ENCODE results near the gene HNRNPA0.

The HNRNPA0 gene

GRCh38 chr5:137731176-137731575 is 23.0 kb downstream of the HNRNPA0 start:
- no peak for DNase-seq (ENCODE audit: low spot score in 2 of 2)
- in situ Hi-C loops (cut with MboI; ENCODE audit: low sequenced_read_pairs): no loop called here
- no peak overlapping the region for H3K4me3 ChIP-seq
- no peaks in the 10 kb centered on the region for H3K9me3 ChIP-seq
- peaks cover 3% of the 10 kb centered on the region; the same call in 1 of the 2 replicates for H3K27me3 ChIP-seq (ENCODE audit: low read depth)
- no peaks in the 10 kb centered on the region for H3K4me1 ChIP-seq
- H3K36me3 ChIP-seq (replicated peaks): no peaks in the 10 kb centered on the region

DNA sequence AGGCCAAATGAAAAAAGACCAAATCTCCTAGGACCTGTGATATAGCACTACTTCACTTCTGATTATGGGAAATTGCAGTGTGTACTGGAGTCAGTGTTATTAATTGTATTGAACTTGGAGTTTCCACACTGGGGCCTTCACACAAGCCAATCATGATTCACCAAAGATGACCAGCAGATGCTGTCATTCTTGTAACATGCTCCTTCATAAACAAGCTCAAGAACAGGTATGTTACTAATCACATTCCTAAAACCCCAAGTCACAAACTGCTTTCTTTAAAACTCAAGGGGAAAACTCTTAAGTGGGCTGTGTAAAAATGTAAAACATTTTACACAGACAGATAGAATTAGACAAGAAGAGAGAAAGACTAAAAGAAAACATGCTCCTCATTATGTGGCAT is 23.8 kb downstream of the HNRNPA0 start:
- Histone ChIP-seq H3K9me3 (no peaks in the 10 kb centered on the region), H3K4me1 (no peaks in the 10 kb centered on the region), H3K4me3 (no peak overlapping the region), H3K36me3 (replicated peaks) (no peaks in the 10 kb centered on the region), H3K27me3 (ENCODE audit: low read depth) (peaks cover 3% of the 10 kb centered on the region; the same call in 1 of the 2 replicates)
- DNase-seq (ENCODE audit: low spot score in 2 of 2): no peak
- in situ Hi-C loops (cut with MboI; ENCODE audit: low sequenced_read_pairs): no loop called here

DNA sequence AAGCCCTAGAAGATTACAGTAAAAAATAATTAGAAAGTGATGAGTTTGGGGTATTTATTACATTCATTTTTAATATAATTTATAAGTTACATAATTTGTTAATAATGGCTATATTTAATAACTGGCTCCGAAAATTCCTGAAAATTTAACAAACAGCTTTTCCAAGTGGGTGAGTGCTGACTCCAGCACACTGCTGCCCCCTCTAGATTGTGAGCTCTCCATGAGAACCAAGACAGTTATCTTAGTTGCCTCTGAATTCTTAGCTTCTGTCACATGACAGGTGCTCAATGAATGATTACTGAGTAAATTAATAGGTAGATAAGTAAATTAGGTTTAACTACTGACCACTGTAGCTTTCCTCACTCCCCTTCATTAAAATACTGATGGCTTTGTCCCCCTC is 26.1 kb downstream of the HNRNPA0 start:
- Histone ChIP-seq H3K9me3 (no peaks in the 10 kb centered on the region), H3K27me3 (ENCODE audit: low read depth) (peaks cover 3% of the 10 kb centered on the region; the same call in 1 of the 2 replicates), H3K4me3 (no peak overlapping the region), H3K4me1 (no peaks in the 10 kb centered on the region), H3K36me3 (replicated peaks) (no peaks in the 10 kb centered on the region)
- in situ Hi-C loops (cut with MboI; ENCODE audit: low sequenced_read_pairs): no loop called here
- DNase-seq (ENCODE audit: low spot score in 2 of 2): no peak

- peaks cover 3% of the 10 kb centered on the region; the same call in 1 of the 2 replicates for H3K27me3 ChIP-seq (ENCODE audit: low read depth)
- H3K36me3 ChIP-seq (replicated peaks): no peaks in the 10 kb centered on the region
- H3K4me3 ChIP-seq: no peak overlapping the region
- H3K9me3 ChIP-seq: no peaks in the 10 kb centered on the region
- in situ Hi-C loops (cut with MboI; ENCODE audit: low sequenced_read_pairs): no loop called here
- no peaks in the 10 kb centered on the region for H3K4me1 ChIP-seq
- DNase-seq (ENCODE audit: low spot score in 2 of 2): no peak
Observed at GRCh38 chr5:137727623-137728022, 26.5 kb downstream of the HNRNPA0 start.

GRCh38 chr5:137724251-137724650 is 29.9 kb downstream of the HNRNPA0 start:
- H3K4me3 ChIP-seq: no peak overlapping the region

GRCh38 chr5:137718611-137719010 is 35.6 kb downstream of the HNRNPA0 start:
- Histone ChIP-seq H3K4me3 (no peak overlapping the region), H3K27me3 (ENCODE audit: low read depth) (no peaks in the 10 kb centered on the region), H3K4me1 (no peaks in the 10 kb centered on the region), H3K9me3 (no peaks in the 10 kb centered on the region), H3K36me3 (replicated peaks) (no peaks in the 10 kb centered on the region)
- DNase-seq (ENCODE audit: low spot score in 2 of 2): no peak
- in situ Hi-C loops (cut with MboI; ENCODE audit: low sequenced_read_pairs): no loop called here

More at GRCh38 chr5:137724251-137724650, 29.9 kb downstream of the HNRNPA0 start:
- no peaks in the 10 kb centered on the region for H3K4me1 ChIP-seq
- H3K36me3 ChIP-seq (replicated peaks): no peaks in the 10 kb centered on the region
- H3K27me3 ChIP-seq (ENCODE audit: low read depth): no peaks in the 10 kb centered on the region
- H3K9me3 ChIP-seq: no peaks in the 10 kb centered on the region
- in situ Hi-C loops (cut with MboI; ENCODE audit: low sequenced_read_pairs): no loop called here
- DNase-seq (ENCODE audit: low spot score in 2 of 2): no peak

DNA sequence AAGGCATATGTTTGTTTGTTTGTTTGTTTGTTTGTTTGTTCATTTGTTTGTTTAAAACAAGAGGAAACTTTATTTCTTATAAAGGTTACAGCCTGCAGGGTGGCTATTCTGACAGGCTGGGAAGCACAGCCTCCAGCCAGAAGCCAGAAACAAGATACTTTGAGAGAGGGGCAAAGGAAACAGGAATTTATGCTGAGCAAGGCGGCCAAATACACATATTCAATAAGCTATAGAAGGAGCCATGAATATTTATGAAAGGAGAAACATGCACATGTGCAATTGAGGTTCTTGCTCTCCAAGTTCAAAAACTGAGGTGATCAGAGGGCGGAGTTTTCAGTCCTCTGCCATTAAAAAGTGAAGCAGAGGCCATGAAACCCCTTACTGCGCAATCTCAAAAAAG is 37.8 kb downstream of the HNRNPA0 start:
- Histone ChIP-seq H3K27me3 (ENCODE audit: low read depth) (no peaks in the 10 kb centered on the region), H3K9me3 (no peaks in the 10 kb centered on the region), H3K4me1 (no peaks in the 10 kb centered on the region), H3K4me3 (no peak overlapping the region), H3K36me3 (replicated peaks) (no peaks in the 10 kb centered on the region)
- in situ Hi-C loops (cut with MboI; ENCODE audit: low sequenced_read_pairs): no loop called here
- DNase-seq (ENCODE audit: low spot score in 2 of 2): no peak

- Histone ChIP-seq H3K9me3 (no peaks in the 10 kb centered on the region), H3K4me1 (no peaks in the 10 kb centered on the region), H3K36me3 (replicated peaks) (no peaks in the 10 kb centered on the region), H3K27me3 (ENCODE audit: low read depth) (no peaks in the 10 kb centered on the region), H3K4me3 (no peak overlapping the region)
- DNase-seq (ENCODE audit: low spot score in 2 of 2): no peak
- in situ Hi-C loops (cut with MboI; ENCODE audit: low sequenced_read_pairs): no loop called here
Observed at GRCh38 chr5:137715456-137715855, 38.7 kb downstream of the HNRNPA0 start.

DNA sequence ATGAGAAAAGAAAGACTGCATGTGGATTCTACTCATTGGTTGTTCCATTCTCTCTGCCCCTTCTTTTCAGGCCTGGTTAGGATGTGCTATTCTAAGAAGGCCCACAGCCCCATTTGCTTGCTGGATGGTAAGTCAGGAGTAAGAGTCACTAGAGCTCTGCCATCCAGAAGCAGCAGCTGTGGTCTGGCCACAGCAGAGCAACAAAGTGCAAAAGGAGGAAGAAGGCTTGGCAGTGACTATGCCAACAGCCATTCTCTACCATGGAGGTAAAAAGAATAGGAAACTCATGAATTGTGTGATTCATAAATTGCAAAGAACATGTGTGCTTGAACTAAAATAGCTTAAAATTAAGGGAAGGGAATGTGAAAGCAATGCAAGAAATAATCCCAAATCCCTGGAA is 39.2 kb downstream of the HNRNPA0 start:
- no peaks in the 10 kb centered on the region for H3K9me3 ChIP-seq
- H3K4me3 ChIP-seq: no peak overlapping the region
- in situ Hi-C loops (cut with MboI; ENCODE audit: low sequenced_read_pairs): no loop called here
- H3K27me3 ChIP-seq (ENCODE audit: low read depth): no peaks in the 10 kb centered on the region
- no peak for DNase-seq (ENCODE audit: low spot score in 2 of 2)
- no peaks in the 10 kb centered on the region for H3K36me3 ChIP-seq (replicated peaks)
- H3K4me1 ChIP-seq: no peaks in the 10 kb centered on the region

- no peaks in the 10 kb centered on the region for H3K36me3 ChIP-seq (replicated peaks)
- DNase-seq (ENCODE audit: low spot score in 2 of 2): no peak
- no peaks in the 10 kb centered on the region for H3K9me3 ChIP-seq
- in situ Hi-C loops (cut with MboI; ENCODE audit: low sequenced_read_pairs): no loop called here
- no peaks in the 10 kb centered on the region for H3K27me3 ChIP-seq (ENCODE audit: low read depth)
- H3K4me1 ChIP-seq: no peaks in the 10 kb centered on the region
- no peak overlapping the region for H3K4me3 ChIP-seq
Observed at GRCh38 chr5:137714494-137714893, 39.7 kb downstream of the HNRNPA0 start.

DNA sequence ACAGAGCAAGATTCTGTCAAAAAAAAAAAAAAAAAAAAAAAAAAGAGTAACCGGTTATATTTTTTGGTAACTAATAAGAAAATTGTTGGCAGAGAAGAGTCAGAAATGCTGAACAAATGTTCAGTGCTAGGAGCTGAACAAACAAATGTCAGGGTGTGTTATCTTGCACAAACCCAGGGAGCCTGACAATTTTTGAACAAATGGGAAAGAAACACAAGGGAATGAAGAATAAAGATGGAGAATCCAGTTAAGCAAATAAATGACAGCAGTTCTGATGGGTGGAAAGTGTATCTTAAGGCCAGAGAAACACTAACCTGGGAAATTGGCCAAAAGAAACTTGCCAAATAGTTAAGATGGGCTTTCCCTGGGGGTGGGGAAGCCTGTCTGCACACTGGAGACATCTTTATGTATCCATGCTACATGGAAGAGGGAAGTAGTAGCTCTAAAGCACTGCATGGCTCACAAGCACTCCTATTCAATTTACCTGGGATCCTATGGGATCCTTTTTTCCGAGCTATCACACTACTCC is 42.0 kb downstream of the HNRNPA0 start:
- Histone ChIP-seq H3K4me3 (no peak overlapping the region), H3K36me3 (replicated peaks) (no peaks in the 10 kb centered on the region), H3K27me3 (ENCODE audit: low read depth) (no peaks in the 10 kb centered on the region), H3K4me1 (no peaks in the 10 kb centered on the region), H3K9me3 (no peaks in the 10 kb centered on the region)
- in situ Hi-C loops (cut with MboI; ENCODE audit: low sequenced_read_pairs): no loop called here
- DNase-seq (ENCODE audit: low spot score in 2 of 2): no peak

DNA sequence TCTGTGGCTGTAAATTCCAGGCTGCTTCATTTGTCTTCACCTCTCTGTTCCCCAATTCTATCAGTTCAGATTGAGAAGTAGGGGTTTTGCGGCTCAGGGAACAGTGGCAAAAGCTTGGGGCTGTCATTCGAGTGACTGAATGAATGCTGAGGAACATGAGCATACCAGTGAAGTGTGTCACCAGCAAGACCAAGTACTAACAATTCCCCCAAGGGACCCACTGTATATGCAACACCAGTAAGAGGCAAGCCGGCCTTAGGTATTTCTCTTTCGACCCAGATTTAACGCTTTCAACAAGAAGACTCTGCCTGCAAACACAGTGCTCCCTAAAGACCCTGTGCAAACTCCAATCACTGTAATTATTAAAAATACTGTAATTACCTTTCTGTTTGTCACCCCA is 44.1 kb downstream of the HNRNPA0 start:
- in situ Hi-C loops (cut with MboI; ENCODE audit: low sequenced_read_pairs): no loop called here
- H3K9me3 ChIP-seq: no peaks in the 10 kb centered on the region
- no peaks in the 10 kb centered on the region for H3K4me1 ChIP-seq
- no peak overlapping the region for H3K4me3 ChIP-seq
- DNase-seq (ENCODE audit: low spot score in 2 of 2): no peak
- H3K36me3 ChIP-seq (replicated peaks): no peaks in the 10 kb centered on the region
- H3K27me3 ChIP-seq (ENCODE audit: low read depth): no peaks in the 10 kb centered on the region

- Histone ChIP-seq H3K4me1 (no peaks in the 10 kb centered on the region), H3K9me3 (no peaks in the 10 kb centered on the region), H3K27me3 (ENCODE audit: low read depth) (no peaks in the 10 kb centered on the region), H3K4me3 (no peak overlapping the region), H3K36me3 (replicated peaks) (no peaks in the 10 kb centered on the region)
- DNase-seq (ENCODE audit: low spot score in 2 of 2): no peak
- in situ Hi-C loops (cut with MboI; ENCODE audit: low sequenced_read_pairs): no loop called here
Observed at GRCh38 chr5:137708796-137709559, 45.2 kb downstream of the HNRNPA0 start.

- Histone ChIP-seq H3K27me3 (ENCODE audit: low read depth) (no peaks in the 10 kb centered on the region), H3K4me1 (no peaks in the 10 kb centered on the region), H3K36me3 (replicated peaks) (no peaks in the 10 kb centered on the region), H3K4me3 (no peak overlapping the region), H3K9me3 (no peaks in the 10 kb centered on the region)
- no peak for DNase-seq (ENCODE audit: low spot score in 2 of 2)
- in situ Hi-C loops (cut with MboI; ENCODE audit: low sequenced_read_pairs): no loop called here
Observed at GRCh38 chr5:137708062-137708461, 46.1 kb downstream of the HNRNPA0 start.

Measured in HAP-1 (cell line).